Stimulated activated CD4-positive, alpha-beta T cell treated with anti-CD3 and anti-CD28 coated beads, Interleukin-1b, Interleukin-23, amount 100 ng/mL, for 48 hours (primary cell): ENCODE results near the gene CXCL6.

ENCODE experiments used
- DNase-seq: peaks from one replicate; pipeline ENCODE4 v3.0.0-alpha.2; 2020

The CXCL6 gene

GRCh38 chr4:73836373-73837279 is at the start of gene CXCL6:
Gene CXCL6 (plus strand): TSS chr4:73836678. CDS start chr4:73836751, 73 bp downstream.
- DNase-seq = no peak

- DNase-seq = no peak
Measured at GRCh38 chr4:73788411-73788810, 48.1 kb upstream of the CXCL6 start.

GRCh38 chr4:73798842-73799241 is 37.6 kb upstream of the CXCL6 start:
- no peak for DNase-seq

- DNase-seq = no peak
Measured at GRCh38 chr4:73800206-73800605, 36.3 kb upstream of the CXCL6 start.

GRCh38 chr4:73801692-73802091 is 34.8 kb upstream of the CXCL6 start:
- DNase-seq = no peak

- DNase-seq = no peak
Measured at GRCh38 chr4:73803213-73803612, 33.3 kb upstream of the CXCL6 start.

GRCh38 chr4:73810191-73810590 is 26.3 kb upstream of the CXCL6 start:
- DNase-seq = no peak

GRCh38 chr4:73811841-73812240 is 24.6 kb upstream of the CXCL6 start:
- no peak for DNase-seq

GRCh38 chr4:73814679-73815078 is 21.8 kb upstream of the CXCL6 start:
- DNase-seq = no peak

- DNase-seq = no peak
Measured at GRCh38 chr4:73815145-73815544, 21.3 kb upstream of the CXCL6 start.

GRCh38 chr4:73816814-73817213 is 19.7 kb upstream of the CXCL6 start:
- DNase-seq = no peak

- no peak for DNase-seq
Measured at GRCh38 chr4:73817341-73817740, 19.1 kb upstream of the CXCL6 start.

- no peak for DNase-seq
Measured at GRCh38 chr4:73821325-73821724, 15.2 kb upstream of the CXCL6 start.

GRCh38 chr4:73822389-73822788 is 14.1 kb upstream of the CXCL6 start:
- DNase-seq = no peak

GRCh38 chr4:73822812-73823504 is 13.5 kb upstream of the CXCL6 start:
- DNase-seq = no peak

GRCh38 chr4:73823760-73824159 is 12.7 kb upstream of the CXCL6 start:
- DNase-seq = no peak

- DNase-seq = no peak
Measured at GRCh38 chr4:73828956-73829355, 7.5 kb upstream of the CXCL6 start.

GRCh38 chr4:73831569-73831968 is 4.9 kb upstream of the CXCL6 start:
- no peak for DNase-seq

- no peak for DNase-seq
Measured at GRCh38 chr4:73832651-73833237, 3.7 kb upstream of the CXCL6 start.

- no peak for DNase-seq
Measured at GRCh38 chr4:73839071-73839470, 2.6 kb downstream of the CXCL6 start.

GRCh38 chr4:73839715-73840114 is 3.2 kb downstream of the CXCL6 start:
- no peak for DNase-seq

- DNase-seq = no peak
Measured at GRCh38 chr4:73841243-73841925, 4.9 kb downstream of the CXCL6 start.

GRCh38 chr4:73842696-73843095 is 6.2 kb downstream of the CXCL6 start:
- no peak for DNase-seq
